Measurements from ENCODE around the gene PCNX4. TPM values are rescaled to one million over a fixed set of nuclear protein-coding genes. Genes with fewer than 3 reads are reported as not detected.

The PCNX4 gene
- total RNA-seq, 1 experiment from 2014 or later: 60.0 TPM

- Histone ChIP-seq H3K27ac (ENCODE audit: low read length) (no peak overlapping the region), H3K4me3 (ENCODE audit: low read depth in 2 of 2, low read length in 2 of 2) (no peak overlapping the region), H3K27me3 (ENCODE audit: control insufficient read depth, insufficient read depth, low read length) (no peaks in the 10 kb centered on the region), H3K36me3 (ENCODE audit: control insufficient read depth, insufficient read depth, low read length) (no peaks in the 10 kb centered on the region), H3K4me1 (ENCODE audit: control insufficient read depth, insufficient read depth, low read length) (no peaks in the 10 kb centered on the region), H3K9me3 (ENCODE audit: control insufficient read depth, insufficient read depth, low read depth, low read length) (no peaks in the 10 kb centered on the region)
- intact Hi-C loops (cut with micrococcal nuclease; ENCODE audit: unreplicated experiment): loop anchor here (10.0 kb wide), 1 partner anchor 146 kb away; no protein-coding TSS in a partner anchor
- DNase-seq (ENCODE audit: low read depth, low spot score) (no peak), ATAC-seq (no peak)
- ChIA-PET POLR2A (no interaction called here), CTCF (no interaction called here)
- BruUV-seq (replicated peaks): no TSS peak
- in situ Hi-C loops (cut with HindIII; ENCODE audit: low pct_unique_long_range_greater_than_20kb, low sequenced_read_pairs): no loop called here
- TF ChIP-seq REST (IDR thresholded peaks at IDR 0.05; ENCODE audit: insufficient read depth in 1 of 2, low read depth in 2 of 2, low read length in 1 of 2) (no peak), SIN3A (IDR thresholded peaks at IDR 0.05; ENCODE audit: borderline replicate concordance, insufficient read depth, low read depth, low read length) (no peak), CTCF (IDR thresholded peaks at IDR 0.05) (no peak), POLR2AphosphoS5 (IDR thresholded peaks at IDR 0.05; ENCODE audit: low read depth, low read length) (no peak), TCF7L2 (IDR thresholded peaks at IDR 0.05; ENCODE audit: low read depth, low read length) (no peak)
These were observed 97.0 kb downstream of the PCNX4 start for GRCh38 chr14:60188696-60189095.

- Histone ChIP-seq H3K4me1 (ENCODE audit: control insufficient read depth, insufficient read depth, low read length) (no peaks in the 10 kb centered on the region), H3K4me3 (ENCODE audit: low read depth in 2 of 2, low read length in 2 of 2) (no peak overlapping the region), H3K27me3 (ENCODE audit: control insufficient read depth, insufficient read depth, low read length) (no peaks in the 10 kb centered on the region), H3K9me3 (ENCODE audit: control insufficient read depth, insufficient read depth, low read depth, low read length) (no peaks in the 10 kb centered on the region), H3K27ac (ENCODE audit: low read length) (no peak overlapping the region), H3K36me3 (ENCODE audit: control insufficient read depth, insufficient read depth, low read length) (no peaks in the 10 kb centered on the region)
- POLR2A ChIA-PET: interaction anchor here (0.7 kb wide), 1 partner anchor 418 kb away, joined by 3 read pairs; no protein-coding TSS in a partner anchor
- TF ChIP-seq REST (IDR thresholded peaks at IDR 0.05; ENCODE audit: insufficient read depth in 1 of 2, low read depth in 2 of 2, low read length in 1 of 2): no peak
- no peak for TF ChIP-seq TCF7L2 (IDR thresholded peaks at IDR 0.05; ENCODE audit: low read depth, low read length)
- TF ChIP-seq POLR2AphosphoS5 (IDR thresholded peaks at IDR 0.05; ENCODE audit: low read depth, low read length): no peak
- TF ChIP-seq SIN3A (IDR thresholded peaks at IDR 0.05; ENCODE audit: borderline replicate concordance, insufficient read depth, low read depth, low read length): no peak
- no peak for TF ChIP-seq CTCF (IDR thresholded peaks at IDR 0.05)
- DNase-seq (ENCODE audit: low read depth, low spot score) (no peak), ATAC-seq (no peak)
- intact Hi-C loops (cut with micrococcal nuclease; ENCODE audit: unreplicated experiment) (loop anchor here (10.0 kb wide), 2 partner anchors 145 to 695 kb away; no protein-coding TSS in a partner anchor), in situ Hi-C loops (cut with HindIII; ENCODE audit: low pct_unique_long_range_greater_than_20kb, low sequenced_read_pairs) (no loop called here)
- no TSS peak for BruUV-seq (replicated peaks)
- CTCF ChIA-PET: no interaction called here
These were observed 98.5 kb downstream of the PCNX4 start for GRCh38 chr14:60189923-60190840.

Data from Panc1 (cell line).